CD4-positive, alpha-beta memory T cell (primary cell): ENCODE data around the gene UBXN1. TPM values are rescaled to one million over a fixed set of nuclear protein-coding genes. Genes with fewer than 3 reads are reported as not detected.

Source experiments
- polyA plus RNA-seq, 2 donors: library from polyadenylated mRNA; unstranded; fragments of 300-500 nt; fragmentation: Illumina TruSeq; gene quantifications; one replicate each; pipeline ENCODE4 v1.2.3, GENCODE V29; 2021
- total RNA-seq, 2 experiments: library from RNA; stranded (reverse); gene quantifications; one replicate each; pipeline ENCODE4 v1.2.3, GENCODE V29; 2021

Gene UBXN1
- total and polyA plus RNA-seq, 4 experiments from 2014 or later = 150 to 185 (median 179) TPM

Other genes starting within 250 kb of the UBXN1 start
- gene AHNAK, start 132.3 kb downstream of the UBXN1 start, total RNA-seq = 100 to 1,000 TPM; 559 to 573 TPM
- 100 to 1,000 TPM in 1 of 2 donors, 10 to 100 TPM in 1; 23.5 to 186 TPM for gene AHNAK, start 132.3 kb downstream of the UBXN1 start, polyA plus RNA-seq
- 1,000 to 10,000 TPM; 1,815 to 1,855 TPM for gene EEF1G, start 105.2 kb downstream of the UBXN1 start, total RNA-seq
- 1,000 to 10,000 TPM; 1,453 to 1,910 TPM for gene EEF1G, start 105.2 kb downstream of the UBXN1 start, polyA plus RNA-seq
- gene TUT1, start 87.5 kb downstream of the UBXN1 start, total RNA-seq = 10 to 100 TPM; 37.7 to 38.1 TPM
- gene TUT1, start 87.5 kb downstream of the UBXN1 start, polyA plus RNA-seq = 10 to 100 TPM; 14.6 to 19.7 TPM
- gene MTA2, start 77.2 kb downstream of the UBXN1 start, total RNA-seq = 100 to 1,000 TPM; 207 to 210 TPM
- gene MTA2, start 77.2 kb downstream of the UBXN1 start, polyA plus RNA-seq = 10 to 100 TPM; 16.6 to 36.4 TPM
- gene EML3, start 66.3 kb downstream of the UBXN1 start, total RNA-seq = 100 to 1,000 TPM; 192 to 201 TPM
- 10 to 100 TPM; 18.2 to 24.8 TPM for gene EML3, start 66.3 kb downstream of the UBXN1 start, polyA plus RNA-seq
- 1 to 10 TPM; 1.6 to 1.9 TPM for gene ROM1, start 65.8 kb downstream of the UBXN1 start, total RNA-seq
- gene ROM1, start 65.8 kb downstream of the UBXN1 start, polyA plus RNA-seq = under 1 TPM; 0.98 to 1.00 TPM
- 10 to 100 TPM; 66.3 to 74.3 TPM for gene B3GAT3, start 57.1 kb downstream of the UBXN1 start, total RNA-seq
- gene B3GAT3, start 57.1 kb downstream of the UBXN1 start, polyA plus RNA-seq = 10 to 100 TPM; 37.9 to 48.4 TPM
- gene GANAB, start 32.5 kb downstream of the UBXN1 start, total RNA-seq = 100 to 1,000 TPM; 260 to 262 TPM
- 100 to 1,000 TPM; 122 to 142 TPM for gene GANAB, start 32.5 kb downstream of the UBXN1 start, polyA plus RNA-seq
- gene INTS5, start 25.8 kb downstream of the UBXN1 start, total RNA-seq = 10 to 100 TPM; 32.2 to 34.3 TPM
- 10 to 100 TPM; 23.7 to 39.4 TPM for gene INTS5, start 25.8 kb downstream of the UBXN1 start, polyA plus RNA-seq
- 10 to 100 TPM; 48.9 to 53.1 TPM for gene C11orf98, start 13.9 kb downstream of the UBXN1 start, total RNA-seq
- 10 to 100 TPM; 77.8 to 94.9 TPM for gene C11orf98, start 13.9 kb downstream of the UBXN1 start, polyA plus RNA-seq
- gene CSKMT, start 13.8 kb downstream of the UBXN1 start, total RNA-seq = 10 to 100 TPM; 31.4 to 32.3 TPM
- gene CSKMT, start 13.8 kb downstream of the UBXN1 start, polyA plus RNA-seq = 1 to 10 TPM; 3.0 to 3.8 TPM
- 1 to 10 TPM; 7.2 to 8.5 TPM for gene UQCC3, start 7.4 kb downstream of the UBXN1 start, total RNA-seq
- 10 to 100 TPM; 10.7 to 12.1 TPM for gene UQCC3, start 7.4 kb downstream of the UBXN1 start, polyA plus RNA-seq
- 10 to 100 TPM; 26.7 to 28.6 TPM for gene LBHD1, start 6.8 kb downstream of the UBXN1 start, total RNA-seq
- 1 to 10 TPM; 2.4 to 2.7 TPM for gene LBHD1, start 6.8 kb downstream of the UBXN1 start, polyA plus RNA-seq
- under 1 TPM; 0.11 to 0.12 TPM for gene LRRN4CL, start 10.5 kb upstream of the UBXN1 start, total RNA-seq
- not detected for gene LRRN4CL, start 10.5 kb upstream of the UBXN1 start, polyA plus RNA-seq
- 10 to 100 TPM; 34.5 to 36.6 TPM for gene BSCL2, start 28.4 kb upstream of the UBXN1 start, total RNA-seq
- gene BSCL2, start 28.4 kb upstream of the UBXN1 start, polyA plus RNA-seq = 10 to 100 TPM; 48.9 to 51.7 TPM
- gene GNG3, start 28.6 kb upstream of the UBXN1 start, total RNA-seq = not detected
- not detected for gene GNG3, start 28.6 kb upstream of the UBXN1 start, polyA plus RNA-seq
- 10 to 100 TPM; 79.6 to 83.4 TPM for gene HNRNPUL2, start 48.4 kb upstream of the UBXN1 start, total RNA-seq
- 1 to 10 TPM in 1 of 2 donors, under 1 TPM in 1; 0.30 to 3.2 TPM for gene HNRNPUL2, start 48.4 kb upstream of the UBXN1 start, polyA plus RNA-seq
- 10 to 100 TPM; 51.0 to 53.5 TPM for gene TTC9C, start 49.4 kb upstream of the UBXN1 start, total RNA-seq
- 10 to 100 TPM; 10.2 to 25.8 TPM for gene TTC9C, start 49.4 kb upstream of the UBXN1 start, polyA plus RNA-seq
- gene ZBTB3, start 75.1 kb upstream of the UBXN1 start, total RNA-seq = 10 to 100 TPM; 27.2 to 27.9 TPM
- 1 to 10 TPM; 6.0 to 8.6 TPM for gene ZBTB3, start 75.1 kb upstream of the UBXN1 start, polyA plus RNA-seq
- gene POLR2G, start 82.5 kb upstream of the UBXN1 start, total RNA-seq = 10 to 100 TPM; 77.2 to 84.6 TPM
- gene POLR2G, start 82.5 kb upstream of the UBXN1 start, polyA plus RNA-seq = 100 to 1,000 TPM; 207 to 300 TPM
- gene TAF6L, start 92.3 kb upstream of the UBXN1 start, total RNA-seq = 10 to 100 TPM; 26.3 to 34.0 TPM
- gene TAF6L, start 92.3 kb upstream of the UBXN1 start, polyA plus RNA-seq = 10 to 100 TPM in 1 of 2 donors, 1 to 10 TPM in 1; 5.7 to 10.5 TPM
- 10 to 100 TPM; 66.3 to 66.6 TPM for gene TMEM179B, start 108.3 kb upstream of the UBXN1 start, total RNA-seq
- gene TMEM179B, start 108.3 kb upstream of the UBXN1 start, polyA plus RNA-seq = 100 to 1,000 TPM; 102 to 166 TPM
- gene TMEM223, start 112.9 kb upstream of the UBXN1 start, total RNA-seq = 10 to 100 TPM; 21.6 to 23.1 TPM
- gene TMEM223, start 112.9 kb upstream of the UBXN1 start, polyA plus RNA-seq = 10 to 100 TPM; 38.9 to 45.5 TPM
- 100 to 1,000 TPM; 195 to 196 TPM for gene NXF1, start 126.4 kb upstream of the UBXN1 start, total RNA-seq
- gene NXF1, start 126.4 kb upstream of the UBXN1 start, polyA plus RNA-seq = 10 to 100 TPM; 75.2 to 83.2 TPM
- gene STX5, start 153.0 kb upstream of the UBXN1 start, total RNA-seq = 10 to 100 TPM; 66.0 to 67.9 TPM
- gene STX5, start 153.0 kb upstream of the UBXN1 start, polyA plus RNA-seq = 10 to 100 TPM; 30.4 to 31.8 TPM
- gene TEX54, start 153.8 kb upstream of the UBXN1 start, total RNA-seq = not detected
- gene TEX54, start 153.8 kb upstream of the UBXN1 start, polyA plus RNA-seq = 1 to 10 TPM; 1.3 to 1.9 TPM
- gene WDR74, start 160.5 kb upstream of the UBXN1 start, total RNA-seq = 10 to 100 TPM; 79.3 to 82.2 TPM
- 10 to 100 TPM; 33.9 to 50.8 TPM for gene WDR74, start 160.5 kb upstream of the UBXN1 start, polyA plus RNA-seq
- 100 to 1,000 TPM; 205 to 215 TPM for gene SLC3A2, start 201.8 kb upstream of the UBXN1 start, total RNA-seq
- gene SLC3A2, start 201.8 kb upstream of the UBXN1 start, polyA plus RNA-seq = 100 to 1,000 TPM; 157 to 226 TPM
- not detected for gene CHRM1, start 242.3 kb upstream of the UBXN1 start, total RNA-seq
- not detected for gene CHRM1, start 242.3 kb upstream of the UBXN1 start, polyA plus RNA-seq